ENCODE results near the gene LCE5A.

DNA sequence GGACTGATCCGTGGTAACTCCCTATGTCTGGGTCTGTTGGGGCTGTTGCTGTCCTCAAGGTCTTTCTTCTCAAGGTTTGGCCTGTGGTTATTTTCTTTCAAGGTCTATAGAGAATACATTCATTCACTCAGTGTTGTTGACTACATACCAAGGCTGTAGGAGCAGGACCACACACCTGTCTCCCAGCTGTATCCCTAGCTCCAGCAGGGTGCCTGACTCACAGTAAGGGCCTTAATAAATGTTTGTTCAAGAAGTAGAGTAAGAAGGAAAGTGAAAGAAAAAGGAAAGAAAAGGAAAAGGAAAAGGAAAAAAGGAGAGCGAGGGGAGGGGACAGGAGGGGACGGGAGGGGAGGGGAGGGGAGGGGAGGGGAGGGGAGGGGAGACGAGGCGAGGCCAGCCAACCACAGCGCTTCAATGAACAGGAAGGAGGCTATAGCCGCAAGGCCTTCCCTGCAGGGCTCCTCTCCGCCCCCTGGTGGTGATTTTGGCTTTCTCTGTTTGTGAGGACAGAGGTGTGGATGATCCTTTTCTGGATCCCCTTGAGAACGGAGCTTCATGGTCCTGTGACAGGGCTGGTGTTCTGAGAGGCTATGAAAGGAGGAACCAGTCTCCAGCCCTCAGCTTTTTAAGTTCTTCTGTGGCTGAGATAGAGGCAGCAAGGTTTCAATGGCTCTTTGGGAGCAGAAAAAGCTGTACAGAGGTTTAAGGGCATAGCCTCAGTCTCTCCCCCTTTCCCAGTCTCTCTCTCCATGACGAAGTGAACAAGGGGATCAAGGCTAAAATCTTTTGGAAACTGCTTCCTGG is 30.6 kb upstream of the LCE5A start:
- TF ChIP-seq, protein P1, sequence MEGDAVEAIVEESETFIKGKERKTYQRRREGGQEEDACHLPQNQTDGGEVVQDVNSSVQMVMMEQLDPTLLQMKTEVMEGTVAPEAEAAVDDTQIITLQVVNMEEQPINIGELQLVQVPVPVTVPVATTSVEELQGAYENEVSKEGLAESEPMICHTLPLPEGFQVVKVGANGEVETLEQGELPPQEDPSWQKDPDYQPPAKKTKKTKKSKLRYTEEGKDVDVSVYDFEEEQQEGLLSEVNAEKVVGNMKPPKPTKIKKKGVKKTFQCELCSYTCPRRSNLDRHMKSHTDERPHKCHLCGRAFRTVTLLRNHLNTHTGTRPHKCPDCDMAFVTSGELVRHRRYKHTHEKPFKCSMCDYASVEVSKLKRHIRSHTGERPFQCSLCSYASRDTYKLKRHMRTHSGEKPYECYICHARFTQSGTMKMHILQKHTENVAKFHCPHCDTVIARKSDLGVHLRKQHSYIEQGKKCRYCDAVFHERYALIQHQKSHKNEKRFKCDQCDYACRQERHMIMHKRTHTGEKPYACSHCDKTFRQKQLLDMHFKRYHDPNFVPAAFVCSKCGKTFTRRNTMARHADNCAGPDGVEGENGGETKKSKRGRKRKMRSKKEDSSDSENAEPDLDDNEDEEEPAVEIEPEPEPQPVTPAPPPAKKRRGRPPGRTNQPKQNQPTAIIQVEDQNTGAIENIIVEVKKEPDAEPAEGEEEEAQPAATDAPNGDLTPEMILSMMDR (IDR thresholded peaks at IDR 0.05) = no peak
- no peak for TF ChIP-seq POLR2AphosphoS5 (IDR thresholded peaks at IDR 0.05)
